ENCODE results near the gene CD47. TPM values are rescaled to one million over a fixed set of nuclear protein-coding genes. Genes with fewer than 3 reads are reported as not detected.

CD47 gene
- total RNA-seq, 1 donor from 2014 or later, result 141 TPM

DNA sequence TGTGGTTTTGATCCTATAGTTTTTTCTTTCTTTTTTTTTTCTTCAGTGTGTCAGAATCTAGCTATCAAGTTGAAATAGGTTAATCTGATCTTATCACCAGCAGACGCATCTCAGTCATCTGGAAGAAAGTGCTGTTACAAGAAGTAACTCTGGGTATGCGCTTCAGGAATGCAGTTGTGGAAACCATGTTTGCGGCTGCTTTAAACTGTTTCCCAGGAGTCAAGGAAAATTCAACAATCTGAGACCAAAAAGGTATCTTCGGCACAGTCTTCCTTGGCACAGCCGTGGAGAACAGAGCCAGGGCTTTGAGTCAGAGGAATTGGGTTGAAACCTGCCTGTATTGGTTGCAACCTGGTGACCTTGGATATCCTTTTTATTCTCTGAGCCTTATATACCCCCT is 59.9 kb downstream of the CD47 start:
- H3K4me3 ChIP-seq (ENCODE audit: low read depth, low read length), result no peak overlapping the region
- TF ChIP-seq, protein P1, sequence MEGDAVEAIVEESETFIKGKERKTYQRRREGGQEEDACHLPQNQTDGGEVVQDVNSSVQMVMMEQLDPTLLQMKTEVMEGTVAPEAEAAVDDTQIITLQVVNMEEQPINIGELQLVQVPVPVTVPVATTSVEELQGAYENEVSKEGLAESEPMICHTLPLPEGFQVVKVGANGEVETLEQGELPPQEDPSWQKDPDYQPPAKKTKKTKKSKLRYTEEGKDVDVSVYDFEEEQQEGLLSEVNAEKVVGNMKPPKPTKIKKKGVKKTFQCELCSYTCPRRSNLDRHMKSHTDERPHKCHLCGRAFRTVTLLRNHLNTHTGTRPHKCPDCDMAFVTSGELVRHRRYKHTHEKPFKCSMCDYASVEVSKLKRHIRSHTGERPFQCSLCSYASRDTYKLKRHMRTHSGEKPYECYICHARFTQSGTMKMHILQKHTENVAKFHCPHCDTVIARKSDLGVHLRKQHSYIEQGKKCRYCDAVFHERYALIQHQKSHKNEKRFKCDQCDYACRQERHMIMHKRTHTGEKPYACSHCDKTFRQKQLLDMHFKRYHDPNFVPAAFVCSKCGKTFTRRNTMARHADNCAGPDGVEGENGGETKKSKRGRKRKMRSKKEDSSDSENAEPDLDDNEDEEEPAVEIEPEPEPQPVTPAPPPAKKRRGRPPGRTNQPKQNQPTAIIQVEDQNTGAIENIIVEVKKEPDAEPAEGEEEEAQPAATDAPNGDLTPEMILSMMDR (conservative IDR thresholded peaks at IDR 0.05; ENCODE audit: low read depth, low read length), result no peak
- DNase-seq (ENCODE audit: low read depth), result no peak

DNA sequence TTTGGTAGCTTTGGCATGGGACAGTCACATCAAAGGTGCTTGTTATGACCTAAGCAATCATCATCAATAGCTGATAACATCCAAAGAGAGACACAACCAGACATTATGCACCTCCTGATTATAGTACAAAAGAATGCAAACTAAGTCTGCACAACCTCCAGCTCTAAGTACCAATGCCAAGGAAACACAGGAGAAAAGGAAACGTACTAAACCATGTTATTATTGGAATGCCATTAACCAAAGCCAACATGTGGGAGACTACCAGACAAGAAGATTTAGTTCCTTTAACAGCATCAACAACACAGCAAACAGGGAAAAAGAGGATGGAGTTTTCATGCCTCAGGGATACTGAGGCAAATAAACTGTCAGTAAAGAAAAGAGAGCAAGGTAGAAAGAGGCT is 61.4 kb downstream of the CD47 start:
- TF ChIP-seq, protein P1 (conservative IDR thresholded peaks at IDR 0.05; ENCODE audit: low read depth, low read length), result no peak
- DNase-seq (ENCODE audit: low read depth), result no peak
- no peak overlapping the region for H3K4me3 ChIP-seq (ENCODE audit: low read depth, low read length)

DNA sequence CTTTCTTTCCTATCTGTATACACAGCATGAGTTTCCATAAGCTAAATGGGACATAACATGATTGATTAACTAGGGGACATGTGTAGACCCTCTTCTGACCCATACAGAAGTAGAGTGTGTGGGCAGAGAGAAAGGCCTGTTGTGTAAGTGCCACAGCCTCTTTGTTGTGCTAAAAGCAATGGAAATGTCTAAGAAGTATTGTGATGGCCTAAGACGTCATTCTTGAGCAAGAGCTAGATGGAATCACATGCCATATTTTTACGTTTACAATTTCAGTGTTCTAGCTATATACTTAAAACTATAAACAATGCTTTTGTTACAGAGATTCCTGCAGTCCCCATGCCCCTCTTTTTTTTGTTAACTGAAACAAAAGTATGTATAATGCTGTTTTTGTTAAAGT is 61.9 kb downstream of the CD47 start:
- no peak for DNase-seq (ENCODE audit: low read depth)
- TF ChIP-seq, protein P1 (conservative IDR thresholded peaks at IDR 0.05; ENCODE audit: low read depth, low read length), result no peak
- H3K4me3 ChIP-seq (ENCODE audit: low read depth, low read length), result no peak overlapping the region

DNA sequence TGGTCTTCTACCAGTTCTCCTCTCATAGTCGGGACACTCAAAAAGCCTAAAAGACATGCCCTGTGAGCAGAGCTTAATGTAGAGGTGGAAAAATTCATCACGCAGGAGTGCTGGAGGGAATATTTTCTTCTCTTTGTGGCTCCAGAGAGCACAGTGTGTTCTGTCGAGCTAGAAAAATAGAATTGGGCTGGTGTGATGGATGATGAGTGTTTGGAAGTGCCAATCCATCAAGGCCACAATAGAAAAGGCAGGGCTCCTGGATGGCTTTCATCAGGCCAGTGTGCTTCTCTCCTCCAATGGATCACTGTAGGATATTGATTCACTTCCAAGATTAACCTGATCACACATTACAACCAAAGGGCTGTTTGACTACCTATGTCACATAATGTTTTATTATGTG is 65.7 kb downstream of the CD47 start:
- no peak for DNase-seq (ENCODE audit: low read depth)
- no peak overlapping the region for H3K4me3 ChIP-seq (ENCODE audit: low read depth, low read length)
- TF ChIP-seq, protein P1 (conservative IDR thresholded peaks at IDR 0.05; ENCODE audit: low read depth, low read length), result no peak

DNA sequence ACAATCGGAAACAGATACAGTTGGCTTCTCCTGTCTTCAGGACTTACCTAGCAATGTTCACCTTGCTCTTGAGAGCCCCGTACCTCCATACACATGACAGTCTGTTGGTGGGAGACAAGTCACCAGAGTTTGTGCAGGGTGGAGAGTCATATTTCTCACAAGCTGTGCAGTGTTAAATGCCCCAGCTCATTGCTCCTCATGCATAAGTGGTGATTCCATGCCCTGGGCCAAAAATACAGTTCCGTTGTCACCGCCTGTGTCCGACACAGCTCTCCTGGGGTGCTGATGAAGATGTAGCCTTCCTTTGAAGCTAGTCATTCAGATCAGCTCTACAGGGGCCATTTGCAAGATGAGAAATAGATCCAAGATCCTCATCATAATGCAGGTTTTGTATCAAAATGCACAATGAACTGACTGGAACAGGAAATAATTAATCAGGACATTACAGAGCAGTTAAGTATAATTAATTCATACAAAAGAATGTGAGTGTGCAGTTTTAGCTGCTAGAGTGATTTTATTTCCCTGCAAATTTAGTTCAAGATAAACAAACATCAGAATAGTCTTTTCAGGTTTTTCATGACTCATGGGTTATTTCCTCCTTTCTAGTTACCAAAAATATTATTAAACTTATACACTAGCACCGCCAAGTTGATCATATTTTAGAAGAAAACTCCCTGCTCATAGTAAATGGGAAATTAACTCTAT is 66.5 kb downstream of the CD47 start:
- DNase-seq (ENCODE audit: low read depth), result no peak
- no peak overlapping the region for H3K4me3 ChIP-seq (ENCODE audit: low read depth, low read length)
- TF ChIP-seq, protein P1 (conservative IDR thresholded peaks at IDR 0.05; ENCODE audit: low read depth, low read length), result no peak

DNA sequence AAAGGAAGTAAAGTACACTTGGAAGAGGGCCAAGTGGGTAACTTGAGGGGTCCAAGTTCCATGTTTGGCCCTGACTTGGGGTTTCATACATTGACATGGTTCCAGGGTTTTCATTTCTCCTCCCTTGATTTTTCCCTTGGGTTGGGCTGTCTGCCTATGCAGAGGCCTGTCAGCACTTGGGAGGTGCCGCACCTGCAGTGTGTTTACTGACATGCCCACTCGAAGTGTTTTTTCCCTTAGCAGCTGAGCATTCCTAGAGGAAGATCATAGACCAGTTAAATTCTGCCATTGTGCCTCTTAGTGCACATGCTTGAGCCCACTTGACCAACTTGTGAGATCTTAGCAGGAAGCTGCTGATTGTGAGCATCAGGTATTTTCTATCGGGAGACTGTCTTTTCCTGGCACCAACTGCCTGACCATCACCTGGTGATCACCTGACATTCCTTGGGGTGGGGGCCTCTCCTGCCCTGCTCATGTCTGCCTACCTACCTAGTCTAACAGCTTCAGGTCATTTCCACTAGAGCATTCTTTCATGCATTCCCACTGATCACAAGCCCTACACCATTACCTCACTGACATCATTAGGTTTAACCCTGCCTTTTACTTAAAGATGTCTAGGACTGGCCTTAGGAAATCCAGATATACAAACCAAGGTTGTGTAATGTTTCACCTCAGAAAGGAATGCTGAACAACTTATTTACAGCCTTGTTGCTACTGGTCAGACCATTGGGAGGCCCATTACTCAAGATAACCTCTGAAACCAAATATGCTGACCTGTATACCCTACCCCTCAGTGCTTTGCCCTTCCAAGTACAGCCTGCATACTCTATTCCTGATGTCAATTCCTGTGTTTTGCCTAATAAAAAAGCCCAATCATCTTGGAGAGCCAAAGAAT is 68.3 kb downstream of the CD47 start:
- DNase-seq (ENCODE audit: low read depth), result no peak
- TF ChIP-seq, protein P1 (conservative IDR thresholded peaks at IDR 0.05; ENCODE audit: low read depth, low read length), result no peak
- H3K4me3 ChIP-seq (ENCODE audit: low read depth, low read length), result no peak overlapping the region
